ENCODE measurements around the gene CAD. TPM values are rescaled to one million over a fixed set of nuclear protein-coding genes. Genes with fewer than 3 reads are reported as not detected.

CAD gene
- polyA plus RNA-seq, 1 donor from 2014 or later = 14.2 TPM

DNA sequence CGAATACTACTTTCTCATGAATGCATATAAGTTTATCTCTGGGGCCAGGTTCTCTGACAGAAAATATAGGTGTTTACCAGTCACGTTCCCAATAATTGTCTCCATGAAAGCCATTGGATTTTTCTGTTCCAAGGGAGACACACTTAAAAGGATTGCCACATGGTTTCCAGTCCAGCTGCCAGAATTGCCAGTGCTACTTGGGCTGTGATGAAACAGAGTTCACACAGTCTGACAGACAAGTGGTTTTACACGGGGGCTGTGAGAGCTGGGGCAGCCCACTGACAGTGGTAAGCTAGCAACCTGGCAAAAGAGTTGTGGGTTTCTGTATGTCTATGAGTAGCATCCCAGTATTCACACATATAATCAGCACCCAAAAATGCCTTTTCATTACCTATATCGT lies 33.1 kb upstream of the CAD start:
- H3K9ac ChIP-seq (ENCODE audit: low read length) = no peak overlapping the region
- H3F3A ChIP-seq (ENCODE audit: insufficient read depth, low read length, poor library complexity, severe bottlenecking) = no peaks in the 10 kb centered on the region
- no peaks in the 10 kb centered on the region for H3K9me2 ChIP-seq (ENCODE audit: insufficient read depth, low read length)
- no peaks in the 10 kb centered on the region for H3K9me3 ChIP-seq (ENCODE audit: low read length)
- no peaks in the 10 kb centered on the region for H3K27me3 ChIP-seq (ENCODE audit: insufficient read depth, low read depth, low read length)
- H2AFZ ChIP-seq (ENCODE audit: low read depth, low read length) = no peak overlapping the region
- TF ChIP-seq SMC3 (conservative IDR thresholded peaks at IDR 0.05; ENCODE audit: poor library complexity) (no peak), EZH2 (IDR thresholded peaks at IDR 0.05; ENCODE audit: borderline replicate concordance, insufficient read depth, low read length, poor library complexity, severe bottlenecking) (no peak), TAF1 (IDR thresholded peaks at IDR 0.05; ENCODE audit: low read depth) (no peak), MXI1 (conservative IDR thresholded peaks at IDR 0.05; ENCODE audit: poor library complexity, severe bottlenecking) (no peak), RAD21 (conservative IDR thresholded peaks at IDR 0.05) (no peak), POLR2AphosphoS5 (IDR thresholded peaks at IDR 0.05) (no peak), EP300 (conservative IDR thresholded peaks at IDR 0.05; ENCODE audit: poor library complexity, severe bottlenecking) (no peak)
- TF ChIP-seq, protein P1, sequence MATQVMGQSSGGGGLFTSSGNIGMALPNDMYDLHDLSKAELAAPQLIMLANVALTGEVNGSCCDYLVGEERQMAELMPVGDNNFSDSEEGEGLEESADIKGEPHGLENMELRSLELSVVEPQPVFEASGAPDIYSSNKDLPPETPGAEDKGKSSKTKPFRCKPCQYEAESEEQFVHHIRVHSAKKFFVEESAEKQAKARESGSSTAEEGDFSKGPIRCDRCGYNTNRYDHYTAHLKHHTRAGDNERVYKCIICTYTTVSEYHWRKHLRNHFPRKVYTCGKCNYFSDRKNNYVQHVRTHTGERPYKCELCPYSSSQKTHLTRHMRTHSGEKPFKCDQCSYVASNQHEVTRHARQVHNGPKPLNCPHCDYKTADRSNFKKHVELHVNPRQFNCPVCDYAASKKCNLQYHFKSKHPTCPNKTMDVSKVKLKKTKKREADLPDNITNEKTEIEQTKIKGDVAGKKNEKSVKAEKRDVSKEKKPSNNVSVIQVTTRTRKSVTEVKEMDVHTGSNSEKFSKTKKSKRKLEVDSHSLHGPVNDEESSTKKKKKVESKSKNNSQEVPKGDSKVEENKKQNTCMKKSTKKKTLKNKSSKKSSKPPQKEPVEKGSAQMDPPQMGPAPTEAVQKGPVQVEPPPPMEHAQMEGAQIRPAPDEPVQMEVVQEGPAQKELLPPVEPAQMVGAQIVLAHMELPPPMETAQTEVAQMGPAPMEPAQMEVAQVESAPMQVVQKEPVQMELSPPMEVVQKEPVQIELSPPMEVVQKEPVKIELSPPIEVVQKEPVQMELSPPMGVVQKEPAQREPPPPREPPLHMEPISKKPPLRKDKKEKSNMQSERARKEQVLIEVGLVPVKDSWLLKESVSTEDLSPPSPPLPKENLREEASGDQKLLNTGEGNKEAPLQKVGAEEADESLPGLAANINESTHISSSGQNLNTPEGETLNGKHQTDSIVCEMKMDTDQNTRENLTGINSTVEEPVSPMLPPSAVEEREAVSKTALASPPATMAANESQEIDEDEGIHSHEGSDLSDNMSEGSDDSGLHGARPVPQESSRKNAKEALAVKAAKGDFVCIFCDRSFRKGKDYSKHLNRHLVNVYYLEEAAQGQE (IDR thresholded peaks at IDR 0.05; ENCODE audit: borderline replicate concordance) = no peak
- TF ChIP-seq, protein P2, sequence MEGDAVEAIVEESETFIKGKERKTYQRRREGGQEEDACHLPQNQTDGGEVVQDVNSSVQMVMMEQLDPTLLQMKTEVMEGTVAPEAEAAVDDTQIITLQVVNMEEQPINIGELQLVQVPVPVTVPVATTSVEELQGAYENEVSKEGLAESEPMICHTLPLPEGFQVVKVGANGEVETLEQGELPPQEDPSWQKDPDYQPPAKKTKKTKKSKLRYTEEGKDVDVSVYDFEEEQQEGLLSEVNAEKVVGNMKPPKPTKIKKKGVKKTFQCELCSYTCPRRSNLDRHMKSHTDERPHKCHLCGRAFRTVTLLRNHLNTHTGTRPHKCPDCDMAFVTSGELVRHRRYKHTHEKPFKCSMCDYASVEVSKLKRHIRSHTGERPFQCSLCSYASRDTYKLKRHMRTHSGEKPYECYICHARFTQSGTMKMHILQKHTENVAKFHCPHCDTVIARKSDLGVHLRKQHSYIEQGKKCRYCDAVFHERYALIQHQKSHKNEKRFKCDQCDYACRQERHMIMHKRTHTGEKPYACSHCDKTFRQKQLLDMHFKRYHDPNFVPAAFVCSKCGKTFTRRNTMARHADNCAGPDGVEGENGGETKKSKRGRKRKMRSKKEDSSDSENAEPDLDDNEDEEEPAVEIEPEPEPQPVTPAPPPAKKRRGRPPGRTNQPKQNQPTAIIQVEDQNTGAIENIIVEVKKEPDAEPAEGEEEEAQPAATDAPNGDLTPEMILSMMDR (IDR thresholded peaks at IDR 0.05; ENCODE audit: poor library complexity, severe bottlenecking) = no peak
- no peak overlapping the region for H3K4me3 ChIP-seq (ENCODE audit: low read length)
- H4K20me1 ChIP-seq (ENCODE audit: insufficient read depth) = no peaks in the 10 kb centered on the region
- H3K4me2 ChIP-seq (ENCODE audit: low read length) = no peak overlapping the region
- H3K79me2 ChIP-seq (replicated peaks; ENCODE audit: insufficient read depth, low read length) = no peaks in the 10 kb centered on the region
- no peak overlapping the region for H3K27ac ChIP-seq (ENCODE audit: low read length)
- no peaks in the 10 kb centered on the region for H3K36me3 ChIP-seq (ENCODE audit: insufficient read depth, low read length)

DNA sequence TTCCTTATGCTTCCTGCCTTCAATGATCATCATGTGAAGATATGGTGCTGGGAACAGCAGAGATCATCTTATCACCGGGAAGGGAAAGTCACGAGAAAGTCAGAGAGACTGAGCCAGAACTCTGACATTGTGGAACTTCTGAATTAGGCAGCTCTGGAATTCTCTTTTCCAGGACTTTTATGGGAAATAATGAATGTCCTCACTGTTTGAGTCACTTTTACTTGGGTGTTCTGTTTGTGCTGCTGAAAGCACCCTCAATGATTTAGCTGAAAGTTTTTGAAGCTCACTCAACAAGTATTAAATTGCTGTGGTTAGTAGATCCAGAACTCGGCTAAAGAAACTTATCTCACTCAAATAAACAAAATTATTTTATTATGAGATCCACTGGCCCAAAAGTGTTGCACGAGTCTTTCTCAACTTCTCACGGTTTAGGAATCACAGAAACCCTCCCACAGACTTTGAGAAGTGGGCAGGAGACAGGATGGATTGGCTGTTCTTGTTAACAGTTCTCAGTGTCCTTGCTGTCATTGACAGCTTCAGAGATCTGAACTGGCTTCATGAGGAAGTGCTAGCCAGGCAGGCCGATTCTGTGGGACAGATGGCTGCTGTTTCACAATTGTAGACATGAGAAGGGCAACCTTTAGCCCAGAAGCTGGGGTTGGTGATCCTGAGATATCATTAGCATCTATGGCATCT lies 31.7 kb upstream of the CAD start:
- H3K27ac ChIP-seq (ENCODE audit: low read length) = no peak overlapping the region
- no peak overlapping the region for H2AFZ ChIP-seq (ENCODE audit: low read depth, low read length)

More for the DNA sequence above, 31.7 kb upstream of the CAD start:
- Histone ChIP-seq H3K79me2 (replicated peaks; ENCODE audit: insufficient read depth, low read length) (no peaks in the 10 kb centered on the region), H4K20me1 (ENCODE audit: insufficient read depth) (no peaks in the 10 kb centered on the region), H3F3A (ENCODE audit: insufficient read depth, low read length, poor library complexity, severe bottlenecking) (no peaks in the 10 kb centered on the region), H3K36me3 (ENCODE audit: insufficient read depth, low read length) (no peaks in the 10 kb centered on the region), H3K9me2 (ENCODE audit: insufficient read depth, low read length) (no peaks in the 10 kb centered on the region), H3K4me3 (ENCODE audit: low read length) (no peak overlapping the region), H3K9ac (ENCODE audit: low read length) (no peak overlapping the region), H3K4me2 (ENCODE audit: low read length) (no peak overlapping the region), H3K27me3 (ENCODE audit: insufficient read depth, low read depth, low read length) (no peaks in the 10 kb centered on the region), H3K9me3 (ENCODE audit: low read length) (no peaks in the 10 kb centered on the region)
- no peak for TF ChIP-seq EZH2 (IDR thresholded peaks at IDR 0.05; ENCODE audit: borderline replicate concordance, insufficient read depth, low read length, poor library complexity, severe bottlenecking)
- TF ChIP-seq, protein P1 (IDR thresholded peaks at IDR 0.05; ENCODE audit: borderline replicate concordance) = no peak
- no peak for TF ChIP-seq TAF1 (IDR thresholded peaks at IDR 0.05; ENCODE audit: low read depth)
- TF ChIP-seq MXI1 (conservative IDR thresholded peaks at IDR 0.05; ENCODE audit: poor library complexity, severe bottlenecking) = no peak
- no peak for TF ChIP-seq POLR2AphosphoS5 (IDR thresholded peaks at IDR 0.05)
- no peak for TF ChIP-seq EP300 (conservative IDR thresholded peaks at IDR 0.05; ENCODE audit: poor library complexity, severe bottlenecking)
- no peak for TF ChIP-seq RAD21 (conservative IDR thresholded peaks at IDR 0.05)
- TF ChIP-seq, protein P2 (IDR thresholded peaks at IDR 0.05; ENCODE audit: poor library complexity, severe bottlenecking) = no peak
- TF ChIP-seq SMC3 (conservative IDR thresholded peaks at IDR 0.05; ENCODE audit: poor library complexity) = no peak

Measured in neural cell (in vitro differentiated cells).